ENCODE measurements around the gene OOEP.

The OOEP gene

DNA sequence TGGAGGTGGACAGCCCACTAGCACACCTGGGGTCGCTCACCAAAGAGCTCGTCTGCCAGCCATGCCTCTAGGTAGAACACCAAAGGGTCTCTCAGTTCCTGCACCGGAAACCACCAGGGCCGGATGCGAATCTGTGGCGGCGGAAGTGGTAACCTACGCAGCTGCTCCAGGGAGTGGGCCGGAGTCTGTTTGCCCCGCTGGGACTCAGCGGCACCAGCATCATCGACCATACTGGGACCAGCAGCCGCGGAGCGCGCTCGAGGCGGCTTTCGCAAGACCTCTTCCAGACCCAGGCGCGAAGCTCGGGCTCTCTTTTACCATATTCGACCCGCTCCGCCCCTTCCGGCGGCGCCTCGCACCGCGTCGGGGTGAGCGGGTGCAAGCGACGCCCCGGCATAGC, at the start of gene OOEP:
TSS of gene OOEP (minus strand) at position 335 of the 400 bp plus-strand sequence. CDS start at position 230, 105 bp downstream.
- H2AFZ ChIP-seq (ENCODE audit: low read depth, low read length) = no peak within 1 kb of the TSS

GRCh38 chr6:73418081-73418741, 48.5 kb upstream of the OOEP start:
- no peaks in the 10 kb centered on the region for H3K36me3 ChIP-seq (ENCODE audit: insufficient read depth, low read length)
- H4K20me1 ChIP-seq (ENCODE audit: insufficient read depth, low read length) = no peaks in the 10 kb centered on the region
- H2AFZ ChIP-seq (ENCODE audit: low read depth, low read length) = no peak overlapping the region
- DNase-seq = no peak
- H3K4me3 ChIP-seq (ENCODE audit: low read depth in 1 of 2, low read length in 2 of 2) = no peak overlapping the region
- H3K79me2 ChIP-seq (ENCODE audit: insufficient read depth, low read length) = no peaks in the 10 kb centered on the region
- H3K27ac ChIP-seq (ENCODE audit: low read length) = no peak overlapping the region
- no peaks in the 10 kb centered on the region for H3K27me3 ChIP-seq (ENCODE audit: insufficient read depth, low read length, poor library complexity)
- TF ChIP-seq EZH2 (IDR thresholded peaks at IDR 0.05; ENCODE audit: borderline replicate concordance, low read depth, low read length, severe bottlenecking) = no peak
- TF ChIP-seq, protein P1, sequence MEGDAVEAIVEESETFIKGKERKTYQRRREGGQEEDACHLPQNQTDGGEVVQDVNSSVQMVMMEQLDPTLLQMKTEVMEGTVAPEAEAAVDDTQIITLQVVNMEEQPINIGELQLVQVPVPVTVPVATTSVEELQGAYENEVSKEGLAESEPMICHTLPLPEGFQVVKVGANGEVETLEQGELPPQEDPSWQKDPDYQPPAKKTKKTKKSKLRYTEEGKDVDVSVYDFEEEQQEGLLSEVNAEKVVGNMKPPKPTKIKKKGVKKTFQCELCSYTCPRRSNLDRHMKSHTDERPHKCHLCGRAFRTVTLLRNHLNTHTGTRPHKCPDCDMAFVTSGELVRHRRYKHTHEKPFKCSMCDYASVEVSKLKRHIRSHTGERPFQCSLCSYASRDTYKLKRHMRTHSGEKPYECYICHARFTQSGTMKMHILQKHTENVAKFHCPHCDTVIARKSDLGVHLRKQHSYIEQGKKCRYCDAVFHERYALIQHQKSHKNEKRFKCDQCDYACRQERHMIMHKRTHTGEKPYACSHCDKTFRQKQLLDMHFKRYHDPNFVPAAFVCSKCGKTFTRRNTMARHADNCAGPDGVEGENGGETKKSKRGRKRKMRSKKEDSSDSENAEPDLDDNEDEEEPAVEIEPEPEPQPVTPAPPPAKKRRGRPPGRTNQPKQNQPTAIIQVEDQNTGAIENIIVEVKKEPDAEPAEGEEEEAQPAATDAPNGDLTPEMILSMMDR (IDR thresholded peaks at IDR 0.05; ENCODE audit: borderline replicate concordance, extremely low read depth, low read length, poor library complexity, severe bottlenecking) = no peak
- no peaks in the 10 kb centered on the region for H3K9me3 ChIP-seq (ENCODE audit: insufficient read depth, low read length, severe bottlenecking)
- no peak overlapping the region for H3K4me2 ChIP-seq (ENCODE audit: insufficient read depth, low read length)
- peaks cover 19% of the 10 kb centered on the region for H3K4me1 ChIP-seq (ENCODE audit: insufficient read depth, low read length)
- no peak overlapping the region for H3K9ac ChIP-seq (ENCODE audit: low read depth, low read length)
- no peak for ATAC-seq (ENCODE audit: insufficient read depth, low read depth)

More for the DNA sequence above, at the start of gene OOEP:
- no peak within 1 kb of the TSS for H3K27ac ChIP-seq (ENCODE audit: low read length)
- TF ChIP-seq EZH2 (IDR thresholded peaks at IDR 0.05; ENCODE audit: borderline replicate concordance, low read depth, low read length, severe bottlenecking) = no peak
- TF ChIP-seq, protein P1 (IDR thresholded peaks at IDR 0.05; ENCODE audit: borderline replicate concordance, extremely low read depth, low read length, poor library complexity, severe bottlenecking) = no peak
- no peaks in the 10 kb centered on the region for H3K27me3 ChIP-seq (ENCODE audit: insufficient read depth, low read length, poor library complexity)
- no peak within 1 kb of the TSS for H3K9ac ChIP-seq (ENCODE audit: low read depth, low read length)
- H3K79me2 ChIP-seq (ENCODE audit: insufficient read depth, low read length) = no peaks in the 10 kb centered on the region
- H3K4me2 ChIP-seq (ENCODE audit: insufficient read depth, low read length) = no peak within 1 kb of the TSS
- H3K4me3 ChIP-seq (ENCODE audit: low read depth in 1 of 2, low read length in 2 of 2) = no peak within 1 kb of the TSS
- H3K36me3 ChIP-seq (ENCODE audit: insufficient read depth, low read length) = no peaks in the 10 kb centered on the region
- H3K4me1 ChIP-seq (ENCODE audit: insufficient read depth, low read length) = no peaks in the 10 kb centered on the region
- H3K9me3 ChIP-seq (ENCODE audit: insufficient read depth, low read length, severe bottlenecking) = peaks cover 8% of the 10 kb centered on the region
- DNase-seq = no peak
- no peaks in the 10 kb centered on the region for H4K20me1 ChIP-seq (ENCODE audit: insufficient read depth, low read length)
- ATAC-seq (ENCODE audit: insufficient read depth, low read depth) = no peak

- no peak overlapping the region for H3K4me3 ChIP-seq (ENCODE audit: low read depth in 1 of 2, low read length in 2 of 2)
- TF ChIP-seq EZH2 (IDR thresholded peaks at IDR 0.05; ENCODE audit: borderline replicate concordance, low read depth, low read length, severe bottlenecking) = no peak
- TF ChIP-seq, protein P1 (IDR thresholded peaks at IDR 0.05; ENCODE audit: borderline replicate concordance, extremely low read depth, low read length, poor library complexity, severe bottlenecking) = no peak
- no peaks in the 10 kb centered on the region for H4K20me1 ChIP-seq (ENCODE audit: insufficient read depth, low read length)
- H3K9me3 ChIP-seq (ENCODE audit: insufficient read depth, low read length, severe bottlenecking) = no peaks in the 10 kb centered on the region
- H3K27me3 ChIP-seq (ENCODE audit: insufficient read depth, low read length, poor library complexity) = no peaks in the 10 kb centered on the region
- no peak for ATAC-seq (ENCODE audit: insufficient read depth, low read depth)
- no peak overlapping the region for H3K27ac ChIP-seq (ENCODE audit: low read length)
- H3K9ac ChIP-seq (ENCODE audit: low read depth, low read length) = no peak overlapping the region
- H3K4me2 ChIP-seq (ENCODE audit: insufficient read depth, low read length) = no peak overlapping the region
- no peaks in the 10 kb centered on the region for H3K36me3 ChIP-seq (ENCODE audit: insufficient read depth, low read length)
- H3K79me2 ChIP-seq (ENCODE audit: insufficient read depth, low read length) = no peaks in the 10 kb centered on the region
- H3K4me1 ChIP-seq (ENCODE audit: insufficient read depth, low read length) = no peaks in the 10 kb centered on the region
- H2AFZ ChIP-seq (ENCODE audit: low read depth, low read length) = no peak overlapping the region
- no peak for DNase-seq
Measured at GRCh38 chr6:73413102-73413501, 43.4 kb upstream of the OOEP start.

Measured in DND-41 (cell line).